ENCODE results near the gene GRIK1.

Gene GRIK1

GRCh38 chr21:29660047-29660720 lies 279.6 kb downstream of the GRIK1 start:
- DNase-seq = no peak

- DNase-seq = no peak
Observed at GRCh38 chr21:29658934-29659203, 280.9 kb downstream of the GRIK1 start.

- no peak for DNase-seq
Observed at GRCh38 chr21:29658177-29658933, 281.4 kb downstream of the GRIK1 start.

- DNase-seq = no peak
Observed at GRCh38 chr21:29657240-29657989, 282.4 kb downstream of the GRIK1 start.

GRCh38 chr21:29656504-29657239 lies 283.1 kb downstream of the GRIK1 start:
- no peak for DNase-seq

GRCh38 chr21:29655577-29655976 lies 284.2 kb downstream of the GRIK1 start:
- DNase-seq = no peak

- no peak for DNase-seq
Observed at GRCh38 chr21:29654855-29655254, 284.9 kb downstream of the GRIK1 start.

- DNase-seq = no peak
Observed at GRCh38 chr21:29654203-29654602, 285.6 kb downstream of the GRIK1 start.

GRCh38 chr21:29650523-29651022 lies 289.2 kb downstream of the GRIK1 start:
- DNase-seq = no peak

- no peak for DNase-seq
Observed at GRCh38 chr21:29649406-29649814, 290.4 kb downstream of the GRIK1 start.

- no peak for DNase-seq
Observed at GRCh38 chr21:29648710-29649240, 291.0 kb downstream of the GRIK1 start.

GRCh38 chr21:29647353-29647781 lies 292.4 kb downstream of the GRIK1 start:
- no peak for DNase-seq

- no peak for DNase-seq
Observed at GRCh38 chr21:29645666-29646553, 293.9 kb downstream of the GRIK1 start.

- DNase-seq = no peak
Observed at GRCh38 chr21:29643289-29643688, 296.5 kb downstream of the GRIK1 start.

- DNase-seq = no peak
Observed at GRCh38 chr21:29642551-29643245, 297.1 kb downstream of the GRIK1 start.

GRCh38 chr21:29641635-29642550 lies 297.9 kb downstream of the GRIK1 start:
- DNase-seq = no peak

- no peak for DNase-seq
Observed at GRCh38 chr21:29641001-29641634, 298.7 kb downstream of the GRIK1 start.

GRCh38 chr21:29640080-29640508 lies 299.7 kb downstream of the GRIK1 start:
- DNase-seq = no peak

- DNase-seq = no peak
Observed at GRCh38 chr21:29639366-29640079, 300.3 kb downstream of the GRIK1 start.

All from activated gamma-delta T cell treated with Interleukin-2 at 50 U/mL for 16 hours (primary cell).